ENCODE data around the gene PAX7.

- TF ChIP-seq EP300 (IDR thresholded peaks at IDR 0.05) (no peak), CTCF (IDR thresholded peaks at IDR 0.05) (no peak), POLR2A (IDR thresholded peaks at IDR 0.05) (no peak)
Observed at GRCh38 chr1:18723701-18724411, 93.2 kb downstream of the PAX7 start.
